Epithelial cell of proximal tubule (primary cell): ENCODE results near the gene C6orf132. TPM values are rescaled to one million over a fixed set of nuclear protein-coding genes. Genes with fewer than 3 reads are reported as not detected.
A peak's percentile ranks its signal among the peaks of the same experiment; 100 is the strongest.
"Not testable (repeated sequence)": the region's sequence is repeated elsewhere in the genome, so short reads cannot be mapped to it uniquely, and the experiment has no call there.

Experiments used
- DNase-seq: peaks from one replicate; pipeline ENCODE4 v3.0.0-alpha.2; 2011; ENCODE audit warnings: low read depth
- H3K4me3 ChIP-seq: 2 replicates; pipeline ENCODE4 v1.5.1; 2011; ENCODE audit warnings: low read depth, mild to moderate bottlenecking, low read length
- CTCF ChIP-seq: conservative IDR thresholded peaks from 2 replicates; pipeline ENCODE4 v1.5.1; 2012; ENCODE audit warnings: low read depth, mild to moderate bottlenecking, low read length
- total RNA-seq: library from RNA; depleted of rRNA; stranded (reverse); fragments of >200 nt; gene quantifications from 2 replicates; pipeline ENCODE4 v1.2.3, GENCODE V29; 2015

Gene C6orf132
- total RNA-seq, 1 donor from 2014 or later: 19.8 TPM

DNA sequence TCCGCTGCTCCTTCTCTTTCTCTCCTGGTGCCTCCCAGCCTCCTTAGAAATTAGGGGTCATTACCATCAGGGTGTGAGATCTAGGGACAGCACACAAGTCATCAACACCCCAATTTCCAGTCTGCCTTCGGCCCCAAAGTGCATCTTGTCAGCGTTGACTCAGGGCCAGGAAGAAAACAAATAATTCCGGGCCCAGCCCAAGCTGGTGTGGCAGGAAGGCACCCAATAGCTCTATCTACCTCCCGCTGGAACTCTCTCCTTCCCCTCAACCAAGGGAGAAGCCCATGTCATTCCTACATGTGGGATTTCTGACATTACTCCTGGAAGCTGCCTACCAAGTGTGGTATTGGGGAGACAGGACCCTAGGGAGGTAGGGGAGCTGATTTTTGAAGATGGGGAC is 11.5 kb upstream of the C6orf132 start:
- no peak overlapping the region for H3K4me3 ChIP-seq
- no peak for TF ChIP-seq CTCF
- no peak for DNase-seq

DNA sequence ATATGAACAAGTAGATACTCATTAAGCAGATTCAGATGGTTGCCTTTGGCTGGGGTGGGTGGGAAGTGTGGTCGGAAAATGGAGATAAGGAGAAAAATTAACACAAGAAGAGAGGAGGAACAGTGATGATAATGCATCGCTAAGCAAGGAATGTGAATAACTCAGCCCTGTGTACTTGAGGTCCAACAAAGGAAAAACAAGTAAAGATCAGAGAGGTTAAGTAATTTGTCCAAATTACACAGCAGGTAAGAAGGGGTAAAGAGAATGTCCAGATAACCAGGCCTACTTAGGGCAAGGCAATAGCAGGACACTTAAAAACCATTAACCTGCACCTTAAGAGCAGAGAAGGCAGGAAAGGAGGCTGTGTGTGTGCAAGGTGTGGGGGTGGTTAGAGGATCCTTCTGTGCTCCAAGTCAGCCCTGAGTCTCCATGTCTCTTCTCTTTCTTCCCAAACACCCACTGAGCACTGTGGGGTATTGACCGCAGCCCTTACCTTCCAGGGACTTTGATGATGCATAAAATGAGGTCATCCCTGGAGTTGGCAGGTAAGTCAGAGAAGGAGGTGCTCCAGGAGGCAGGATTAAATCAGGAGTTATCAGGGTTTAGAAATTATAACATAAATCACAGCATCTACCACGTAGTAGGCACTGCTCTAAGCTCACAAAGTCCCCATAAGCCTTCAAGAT is 10.3 kb upstream of the C6orf132 start:
- DNase-seq, H3K4me3 ChIP-seq: not testable (repeated sequence)

- no peak for TF ChIP-seq CTCF
- DNase-seq: no peak
- no peak overlapping the region for H3K4me3 ChIP-seq
Observed at GRCh38 chr6:42152024-42152423, 9.6 kb upstream of the C6orf132 start.

DNA sequence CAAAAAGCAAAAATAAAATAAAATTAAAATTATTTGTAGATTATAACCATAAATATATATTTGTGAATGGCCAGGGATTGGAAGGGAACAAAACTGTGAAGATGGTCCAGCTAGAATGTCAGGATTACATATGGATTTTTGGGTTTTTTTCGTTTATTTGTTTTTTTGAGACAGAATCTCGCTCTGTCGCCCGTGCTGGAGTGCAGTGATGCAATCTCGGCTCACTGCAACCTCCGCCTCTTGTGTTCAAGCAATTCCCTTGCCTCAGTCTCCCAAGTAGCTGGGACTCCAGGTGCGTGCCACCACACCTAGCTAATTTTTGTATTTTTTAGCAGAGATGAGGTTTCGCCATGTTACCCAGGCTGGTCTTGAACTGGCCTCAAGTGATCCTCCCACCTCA is 7.8 kb upstream of the C6orf132 start:
- no peak overlapping the region for H3K4me3 ChIP-seq
- no peak for TF ChIP-seq CTCF
- DNase-seq: no peak

DNA sequence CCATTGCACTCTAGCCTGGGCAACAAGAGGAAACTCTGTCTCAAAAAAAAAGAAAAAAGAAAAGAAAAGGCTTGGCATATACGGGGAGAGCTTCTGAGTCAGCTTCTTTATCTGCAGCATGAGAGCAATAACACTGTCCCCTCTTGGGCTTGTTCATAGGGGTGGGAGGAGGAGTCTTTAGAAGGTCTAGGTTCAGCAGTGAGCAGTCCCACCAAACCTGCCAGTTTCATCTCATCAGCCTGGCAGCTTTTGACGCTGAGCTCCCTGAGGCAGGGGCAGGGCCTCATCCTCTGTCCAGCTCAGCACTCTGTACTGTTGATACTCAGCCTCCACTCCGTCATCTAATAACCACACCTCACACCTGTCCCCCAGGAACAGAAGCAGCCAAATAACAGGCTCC is 5.6 kb upstream of the C6orf132 start:
- no peak for TF ChIP-seq CTCF
- no peak overlapping the region for H3K4me3 ChIP-seq
- no peak for DNase-seq

GRCh38 chr6:42147138-42147562 is 4.7 kb upstream of the C6orf132 start:
- no peak overlapping the region for H3K4me3 ChIP-seq
- TF ChIP-seq CTCF: no peak
- DNase-seq: no peak

- no peak for DNase-seq
- TF ChIP-seq CTCF: no peak
- H3K4me3 ChIP-seq: peak overlapping the region; percentile 70
Observed at GRCh38 chr6:42141603-42142117, 760 bp downstream of the C6orf132 start.
